OCI-LY3 (cell line): ENCODE measurements around the gene SPTBN4.
"Not testable (repeated sequence)": the region's sequence is repeated elsewhere in the genome, so short reads cannot be mapped to it uniquely, and the experiment has no call there.

Experiments
- H2AFZ ChIP-seq: fragments of 200-600, 300-600 bp; shearing (Covaris generic); 2 replicates; pipeline ENCODE4 v1.6.0; 2014; ENCODE audit warnings: antibody characterized with exemption, low read depth, low read length
- H3K27ac ChIP-seq: fragments of 200-600, 300-600 bp; sonication (generic); 2 replicates; pipeline ENCODE4 v1.5.1; 2014; ENCODE audit warnings: mild to moderate bottlenecking, low read length, moderate library complexity, mixed read lengths
- H3K27me3 ChIP-seq: fragments of 200-600, 300-600 bp; sonication (generic); 2 replicates; pipeline ENCODE4 v1.6.1; 2014; ENCODE audit warnings: low read depth, low read length, mixed read lengths
- H3K36me3 ChIP-seq: fragments of 200-600, 300-600 bp; sonication (generic); replicated peaks from 2 replicates; pipeline ENCODE3; 2014; ENCODE audit warnings: low read depth, low read length, mixed read lengths
- H3K4me1 ChIP-seq: fragments of 300-600, 200-600 bp; sonication (generic); 2 replicates; pipeline ENCODE4 v1.6.1; 2014; ENCODE audit warnings: low read length, mixed read lengths
- H3K4me2 ChIP-seq: fragments of 200-600, 300-600 bp; sonication (generic); 2 replicates; pipeline ENCODE4 v1.6.1; 2014; ENCODE audit warnings: low read length, mixed read lengths
- H3K4me3 ChIP-seq: fragments of 300-600, 200-600 bp; sonication (generic); 2 replicates; pipeline ENCODE4 v1.5.1; 2014; ENCODE audit warnings: antibody characterized with exemption, mild to moderate bottlenecking, low read length, moderate library complexity
- H3K79me2 ChIP-seq: fragments of 300-600, 200-600 bp; shearing (Covaris generic); 2 replicates; pipeline ENCODE4 v1.6.1; 2014; ENCODE audit warnings: mild to moderate bottlenecking, low read length, mixed read lengths
- H3K9ac ChIP-seq: fragments of 300-600, 200-600 bp; shearing (Covaris generic); 2 replicates; pipeline ENCODE4 v1.6.0; 2014; ENCODE audit warnings: mild to moderate bottlenecking, low read length, moderate library complexity
- H3K9me3 ChIP-seq: fragments of 200-600, 300-600 bp; shearing (Covaris generic); 2 replicates; pipeline ENCODE4 v1.6.1; 2014; ENCODE audit warnings: low read length, mixed read lengths; ENCODE audit not compliant: insufficient read depth
- H4K20me1 ChIP-seq: fragments of 200-600, 300-600 bp; sonication (generic); 2 replicates; pipeline ENCODE4 v1.6.1; 2016; ENCODE audit warnings: low read length, mixed read lengths; ENCODE audit not compliant: insufficient read depth
- CTCF ChIP-seq: fragments of 200-600, 300-600 bp; sonication (generic); IDR thresholded peaks from 2 replicates; pipeline ENCODE4 v1.5.1; 2014; ENCODE audit warnings: antibody characterized with exemption, low read length, low read depth
- EZH2phosphoT487 ChIP-seq: fragments of 200-600 bp; shearing (Covaris generic); IDR thresholded peaks from 2 replicates; pipeline ENCODE4 v1.6.1; 2018; ENCODE audit warnings: antibody characterized with exemption, mixed run types, low read depth

Gene SPTBN4

GRCh38 chr19:40539070-40539469 is 72.3 kb downstream of the SPTBN4 start:
- Histone ChIP-seq H3K4me2 (no peak overlapping the region), H3K9me3 (no peaks in the 10 kb centered on the region), H2AFZ (no peak overlapping the region), H3K79me2 (no peaks in the 10 kb centered on the region), H3K27ac (no peak overlapping the region), H3K4me1 (peaks cover 5% of the 10 kb centered on the region; the same call in 1 of the 2 replicates), H3K36me3 (no peaks in the 10 kb centered on the region), H3K27me3 (no peaks in the 10 kb centered on the region), H4K20me1 (no peaks in the 10 kb centered on the region), H3K4me3 (no peak overlapping the region), H3K9ac (no peak overlapping the region)
- TF ChIP-seq EZH2phosphoT487: no peak
- no peak for TF ChIP-seq CTCF

GRCh38 chr19:40542202-40542859 is 75.5 kb downstream of the SPTBN4 start:
- Histone ChIP-seq H3K27ac (no peak overlapping the region), H4K20me1 (no peaks in the 10 kb centered on the region), H3K9me3 (peaks cover 6% of the 10 kb centered on the region; the same call in 1 of the 2 replicates), H3K79me2 (no peaks in the 10 kb centered on the region), H2AFZ (no peak overlapping the region), H3K36me3 (no peaks in the 10 kb centered on the region), H3K4me3 (no peak overlapping the region), H3K27me3 (no peaks in the 10 kb centered on the region), H3K4me1 (peaks cover 5% of the 10 kb centered on the region; the same call in 1 of the 2 replicates), H3K4me2 (no peak overlapping the region), H3K9ac (no peak overlapping the region)
- TF ChIP-seq EZH2phosphoT487 (no peak), CTCF (no peak)

GRCh38 chr19:40543029-40543597 is 76.3 kb downstream of the SPTBN4 start:
- H4K20me1 ChIP-seq: no peaks in the 10 kb centered on the region
- no peaks in the 10 kb centered on the region for H3K27me3 ChIP-seq
- H3K4me3 ChIP-seq: no peak overlapping the region
- H3K27ac ChIP-seq: no peak overlapping the region
- no peak overlapping the region for H3K9ac ChIP-seq
- no peak overlapping the region for H2AFZ ChIP-seq
- H3K4me1 ChIP-seq: peaks cover 5% of the 10 kb centered on the region; the same call in 1 of the 2 replicates
- no peaks in the 10 kb centered on the region for H3K36me3 ChIP-seq
- no peaks in the 10 kb centered on the region for H3K79me2 ChIP-seq
- H3K9me3 ChIP-seq: peaks cover 6% of the 10 kb centered on the region; the same call in 1 of the 2 replicates
- H3K4me2 ChIP-seq: no peak overlapping the region
- TF ChIP-seq CTCF (no peak), EZH2phosphoT487 (no peak)

- not testable (repeated sequence) for H3K27me3 ChIP-seq, H3K9me3 ChIP-seq, H3K27ac ChIP-seq, H3K79me2 ChIP-seq, H4K20me1 ChIP-seq, H3K4me1 ChIP-seq, H3K9ac ChIP-seq, H3K4me3 ChIP-seq, H3K36me3 ChIP-seq, H2AFZ ChIP-seq, H3K4me2 ChIP-seq
Measured at GRCh38 chr19:40546153-40546841, 79.5 kb downstream of the SPTBN4 start.

- H3K36me3 ChIP-seq, H3K9me3 ChIP-seq, H3K4me1 ChIP-seq, H3K27ac ChIP-seq, H3K27me3 ChIP-seq, H3K9ac ChIP-seq, H3K4me3 ChIP-seq, H3K4me2 ChIP-seq, H3K79me2 ChIP-seq, H4K20me1 ChIP-seq, H2AFZ ChIP-seq: not testable (repeated sequence)
Measured at GRCh38 chr19:40547190-40547589, 80.4 kb downstream of the SPTBN4 start.
